ENCODE results near the gene CCDC17.
"Not testable (repeated sequence)": the region's sequence is repeated elsewhere in the genome, so short reads cannot be mapped to it uniquely, and the experiment has no call there.

CCDC17 gene

DNA sequence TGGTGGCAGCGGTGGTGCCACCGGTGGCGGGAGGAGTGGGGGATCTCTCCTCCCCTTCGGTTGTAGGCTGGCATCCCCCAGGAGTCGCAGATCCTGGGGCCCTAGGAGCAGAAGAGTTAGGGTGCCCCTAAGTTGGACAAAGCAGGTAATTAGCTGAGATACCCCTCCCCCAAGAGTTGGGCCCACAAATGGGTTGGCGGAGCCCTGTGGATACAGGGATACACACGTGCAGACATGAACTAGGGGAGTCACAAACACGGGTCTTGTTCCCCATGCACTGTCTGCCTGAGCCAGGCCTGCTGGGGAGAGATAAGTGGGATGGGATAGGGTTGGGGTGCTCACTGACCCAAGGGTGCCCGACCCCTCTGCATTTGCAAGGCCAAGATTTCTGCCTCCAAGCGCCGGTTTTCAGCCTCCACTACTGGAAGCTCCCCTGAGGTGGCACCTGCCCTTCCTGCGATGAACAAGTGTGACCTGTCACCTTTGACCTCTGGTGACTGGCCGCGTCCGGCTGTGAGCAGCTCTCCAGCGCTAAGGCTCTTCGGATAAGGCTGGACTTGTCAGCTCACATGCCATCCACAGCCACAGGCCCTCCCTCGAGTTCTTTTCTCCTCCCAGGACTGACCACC, 1.8 kb downstream of the CCDC17 start:
- FAIRE-seq = no peak
- DNase-seq (ENCODE audit: low spot score) = no peak

- DNase-seq (ENCODE audit: low spot score) (no peak), FAIRE-seq (no peak)
Observed at GRCh38 chr1:45621501-45621836, 2.4 kb downstream of the CCDC17 start.

GRCh38 chr1:45620588-45621500, 3.0 kb downstream of the CCDC17 start:
- DNase-seq (ENCODE audit: low spot score) (no peak), FAIRE-seq (no peak)

DNA sequence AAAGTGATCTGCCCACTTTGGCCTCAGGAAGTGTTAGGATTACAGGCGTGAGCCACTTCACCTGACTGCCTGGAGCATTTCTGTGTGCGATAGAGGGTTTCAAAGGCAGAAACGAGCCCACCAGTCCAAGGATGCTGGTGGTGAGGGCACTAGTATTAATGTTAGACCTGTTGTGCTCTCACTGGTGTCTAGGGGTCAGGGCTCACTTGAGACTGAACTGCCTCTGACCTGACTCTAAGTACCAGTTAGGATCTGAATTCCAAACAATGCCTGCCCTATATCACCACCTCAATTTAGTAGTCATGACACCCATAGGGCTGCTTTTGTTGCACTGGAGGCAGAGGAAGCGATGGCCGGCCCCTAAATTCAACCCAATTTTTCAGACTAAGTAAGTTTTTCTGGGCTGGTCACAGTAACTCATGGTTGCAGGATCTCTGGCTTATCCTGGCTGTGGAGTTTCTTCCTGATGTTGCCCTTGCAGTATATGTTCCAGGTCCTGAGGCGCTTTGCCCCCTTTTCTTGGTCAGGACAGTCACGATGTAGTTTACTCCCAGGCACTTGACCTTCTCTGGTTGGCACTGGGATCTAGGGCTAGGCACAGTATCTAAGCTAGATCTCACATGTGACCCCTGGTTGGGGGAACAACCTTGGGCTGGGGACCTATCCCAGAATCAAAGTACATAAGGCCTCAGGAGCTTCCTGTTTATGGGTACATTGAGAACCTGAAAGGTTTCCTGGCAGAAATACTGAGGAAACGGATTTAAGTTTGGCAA, 4.5 kb downstream of the CCDC17 start:
- no peak for FAIRE-seq

DNA sequence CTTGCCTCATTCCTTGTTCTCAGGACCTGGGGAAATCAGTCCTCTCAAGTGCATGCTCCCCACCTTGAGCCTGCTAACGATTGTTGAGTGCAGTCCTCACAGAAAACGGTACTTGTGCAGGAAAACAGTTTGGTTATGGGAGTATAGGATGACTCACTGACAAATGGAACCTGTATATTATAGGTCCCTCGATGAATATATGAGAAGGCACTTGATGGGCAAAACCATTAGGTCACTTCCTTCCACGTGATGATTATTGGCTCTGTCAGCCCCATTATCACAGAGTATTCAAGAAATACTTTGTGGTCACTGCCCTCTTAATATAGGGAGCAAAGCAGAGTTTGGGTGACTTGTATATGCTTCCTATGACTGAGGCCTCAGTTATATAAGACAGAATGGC, 6.2 kb downstream of the CCDC17 start:
- DNase-seq (ENCODE audit: low spot score) (no peak), FAIRE-seq (no peak)

More for the DNA sequence above, 4.5 kb downstream of the CCDC17 start:
- no peak for DNase-seq (ENCODE audit: low spot score)

- no peak for FAIRE-seq
Observed at GRCh38 chr1:45615885-45616284, 8.0 kb downstream of the CCDC17 start.

GRCh38 chr1:45612941-45613579, 10.8 kb downstream of the CCDC17 start:
- FAIRE-seq = no peak
- DNase-seq (ENCODE audit: low spot score) = no peak

More at GRCh38 chr1:45615885-45616284, 8.0 kb downstream of the CCDC17 start:
- no peak for DNase-seq (ENCODE audit: low spot score)

DNA sequence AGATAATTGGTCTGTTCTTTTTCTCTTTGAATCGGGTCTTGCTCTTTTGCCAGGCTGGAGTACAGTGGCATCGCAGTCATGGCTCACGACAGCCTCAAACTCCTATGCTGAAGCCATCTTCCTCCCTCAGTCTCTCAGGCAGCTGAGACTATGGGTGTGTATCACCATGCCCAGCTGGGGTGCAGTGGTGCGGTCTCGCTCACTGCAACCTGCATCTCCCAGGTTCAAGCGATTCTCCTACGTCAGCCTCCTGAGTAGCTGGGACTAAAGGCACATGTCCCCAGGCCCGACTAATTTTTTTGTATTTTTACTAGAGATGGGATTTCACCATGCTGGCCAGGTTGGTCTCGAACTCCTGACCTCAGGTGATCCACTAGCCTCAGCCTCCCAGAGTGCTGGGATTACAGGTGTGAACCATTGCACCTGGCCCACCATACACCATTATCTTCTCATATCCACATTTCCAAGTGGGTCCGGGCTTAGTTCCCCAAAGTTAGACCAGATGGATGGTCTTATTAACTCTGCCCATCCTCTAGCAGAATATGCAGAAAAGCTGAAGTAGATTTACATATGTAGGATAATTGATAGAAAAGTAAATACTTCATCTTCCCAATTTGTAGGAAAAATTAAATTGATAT, 13.1 kb downstream of the CCDC17 start:
- FAIRE-seq = no peak
- DNase-seq (ENCODE audit: low spot score) = no peak

GRCh38 chr1:45608175-45609156, 15.4 kb downstream of the CCDC17 start:
- FAIRE-seq = no peak
- DNase-seq (ENCODE audit: low spot score) = no peak

DNA sequence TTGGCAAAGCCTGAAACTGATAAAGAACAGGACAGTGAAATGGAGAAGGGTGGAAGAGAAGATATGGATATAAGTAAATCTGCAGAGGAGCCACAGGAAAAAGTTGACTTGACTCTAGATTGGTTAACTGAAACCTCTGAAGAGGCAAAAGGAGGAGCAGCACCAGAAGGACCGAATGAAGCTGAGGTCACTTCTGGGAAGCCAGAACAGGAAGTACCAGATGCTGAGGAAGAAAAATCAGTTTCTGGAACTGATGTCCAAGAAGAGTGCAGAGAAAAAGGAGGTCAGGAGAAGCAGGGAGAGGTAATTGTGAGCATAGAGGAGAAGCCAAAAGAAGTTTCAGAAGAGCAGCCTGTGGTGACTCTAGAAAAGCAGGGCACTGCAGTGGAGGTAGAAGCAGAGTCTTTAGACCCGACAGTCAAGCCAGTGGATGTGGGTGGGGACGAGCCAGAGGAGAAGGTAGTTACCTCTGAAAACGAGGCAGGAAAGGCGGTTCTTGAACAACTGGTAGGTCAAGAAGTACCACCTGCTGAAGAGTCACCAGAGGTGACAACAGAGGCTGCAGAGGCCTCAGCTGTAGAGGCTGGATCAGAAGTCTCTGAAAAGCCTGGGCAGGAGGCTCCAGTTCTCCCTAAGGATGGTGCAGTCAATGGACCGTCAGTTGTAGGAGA, 16.3 kb downstream of the CCDC17 start:
- DNase-seq (ENCODE audit: low spot score) (no peak), FAIRE-seq (no peak)

DNA sequence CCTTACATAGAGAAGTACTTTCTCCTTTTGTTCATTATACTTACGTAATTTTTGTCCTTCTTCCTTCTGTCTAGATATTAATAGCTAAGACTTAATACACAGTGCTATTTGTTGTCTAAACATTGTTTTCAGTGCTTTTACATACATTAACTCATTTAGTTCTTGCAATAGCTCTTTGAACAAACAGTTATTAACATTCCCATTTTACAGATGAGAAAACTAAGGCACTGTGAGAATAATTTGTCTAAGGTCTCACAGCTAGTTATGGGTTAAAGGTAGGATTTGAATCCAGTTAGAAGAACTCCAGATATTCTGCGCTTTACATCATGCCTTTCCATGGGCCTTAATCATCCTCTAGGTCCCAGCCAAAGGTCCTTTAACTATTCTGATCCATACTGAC, 19.6 kb downstream of the CCDC17 start:
- DNase-seq (ENCODE audit: low spot score) = no peak
- no peak for FAIRE-seq

GRCh38 chr1:45596765-45597164, 27.1 kb downstream of the CCDC17 start:
- FAIRE-seq; DNase-seq (ENCODE audit: low spot score): not testable (repeated sequence)

DNA sequence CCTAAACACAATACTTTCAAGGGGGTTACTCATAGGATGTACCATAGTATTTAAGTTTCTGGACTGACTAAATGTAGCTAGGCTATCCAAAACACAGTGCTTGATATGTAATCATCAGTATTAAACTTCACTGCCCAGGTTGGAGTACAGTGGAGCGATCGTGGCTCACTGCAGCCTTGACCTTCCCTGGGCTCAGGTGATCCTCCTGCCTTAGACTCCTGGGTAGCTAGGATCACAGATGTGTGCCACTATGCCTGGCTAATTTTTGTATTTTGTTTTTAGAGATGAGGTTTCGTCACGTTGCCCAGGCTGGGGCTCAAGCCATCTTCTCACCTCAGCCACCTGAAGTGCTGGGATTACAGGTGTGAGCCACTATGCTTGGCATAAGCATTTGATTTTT, 29.4 kb downstream of the CCDC17 start:
- FAIRE-seq (no peak), DNase-seq (ENCODE audit: low spot score) (no peak)

DNA sequence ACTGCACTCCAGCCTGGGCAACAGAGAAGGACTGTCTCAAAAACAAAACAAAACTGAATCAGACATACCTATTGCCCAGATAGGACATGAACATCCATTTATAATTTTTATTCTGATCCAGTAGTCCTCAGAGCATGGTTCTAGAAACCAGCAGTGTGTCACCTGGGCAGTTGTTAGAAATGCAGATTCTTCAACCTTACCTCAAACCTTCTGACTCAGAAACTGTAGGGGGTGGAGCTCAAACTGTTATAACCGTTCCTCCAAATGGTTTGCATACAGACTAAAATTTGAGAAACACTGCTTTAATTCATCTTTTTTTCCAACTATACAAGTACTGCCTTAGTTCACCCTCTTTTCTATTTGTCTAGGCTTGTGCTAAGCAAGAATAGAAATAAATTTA, 34.0 kb downstream of the CCDC17 start:
- DNase-seq (ENCODE audit: low spot score) = peak; percentile 29
- FAIRE-seq = peak; percentile 40

DNA sequence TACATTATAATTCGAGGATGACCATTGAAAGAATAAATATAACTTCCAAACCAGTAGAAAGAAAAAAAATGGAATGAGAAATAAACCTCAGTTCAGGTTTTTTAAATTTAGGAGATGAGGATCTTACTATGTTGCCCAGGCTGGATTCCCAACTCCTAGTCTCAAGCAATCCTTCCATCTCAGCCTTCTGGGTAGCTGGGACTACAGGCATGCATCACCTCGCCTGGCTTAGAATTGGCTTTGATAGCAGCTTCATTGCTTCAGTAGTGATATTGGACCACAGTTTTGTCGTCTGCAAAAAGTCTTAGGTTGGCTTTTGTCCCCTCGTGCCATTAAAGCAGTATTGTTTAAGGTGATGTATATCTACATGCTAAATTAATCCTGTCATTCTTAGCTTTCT, 37.1 kb downstream of the CCDC17 start:
- FAIRE-seq (no peak), DNase-seq (ENCODE audit: low spot score) (no peak)

DNA sequence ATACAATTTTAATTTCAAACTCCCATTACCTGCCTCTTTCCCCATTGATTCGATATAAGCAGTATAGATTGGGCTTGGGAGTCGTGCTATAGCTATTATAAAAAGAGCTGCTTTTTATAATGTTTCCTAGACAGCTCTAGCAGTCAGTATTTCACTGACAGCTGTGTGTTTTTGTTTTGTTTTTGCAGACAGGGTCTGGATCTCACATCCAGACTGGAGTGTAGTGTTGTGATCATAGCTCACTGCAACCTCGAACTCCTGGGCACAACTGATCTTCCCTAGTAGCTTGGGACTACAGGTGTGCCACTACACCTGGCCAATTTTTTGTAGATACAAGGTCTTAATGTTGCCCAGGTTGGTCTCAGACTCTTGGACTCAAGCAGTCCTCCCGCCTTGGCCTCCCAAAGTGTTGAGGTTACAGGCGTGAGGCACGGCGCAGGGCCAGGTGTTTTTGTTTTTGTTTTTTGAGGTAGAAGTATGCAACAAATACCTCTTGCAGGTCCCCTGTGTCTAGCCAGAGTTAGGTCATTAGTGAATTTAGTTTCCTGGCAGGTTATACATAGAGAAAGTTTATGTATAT, 38.3 kb downstream of the CCDC17 start:
- FAIRE-seq = no peak

DNA sequence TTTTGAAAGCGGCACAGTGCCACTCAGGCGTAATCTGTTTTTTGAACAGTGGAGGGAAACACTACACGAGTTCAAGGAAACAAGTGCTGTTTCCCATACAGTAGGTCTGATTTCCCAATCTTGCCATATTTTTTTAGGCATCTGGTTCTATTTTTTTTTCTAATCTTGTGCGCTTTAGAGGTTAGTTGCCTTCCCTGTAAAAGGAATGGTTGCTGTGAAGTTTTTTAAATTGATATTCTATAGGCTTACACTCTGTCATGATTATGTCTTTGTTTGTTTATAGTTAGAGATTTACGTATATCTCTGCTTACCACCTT, 38.8 kb downstream of the CCDC17 start:
- DNase-seq (ENCODE audit: low spot score) (no peak), FAIRE-seq (no peak)

More for the DNA sequence above, 38.3 kb downstream of the CCDC17 start:
- DNase-seq (ENCODE audit: low spot score) = no peak

DNA sequence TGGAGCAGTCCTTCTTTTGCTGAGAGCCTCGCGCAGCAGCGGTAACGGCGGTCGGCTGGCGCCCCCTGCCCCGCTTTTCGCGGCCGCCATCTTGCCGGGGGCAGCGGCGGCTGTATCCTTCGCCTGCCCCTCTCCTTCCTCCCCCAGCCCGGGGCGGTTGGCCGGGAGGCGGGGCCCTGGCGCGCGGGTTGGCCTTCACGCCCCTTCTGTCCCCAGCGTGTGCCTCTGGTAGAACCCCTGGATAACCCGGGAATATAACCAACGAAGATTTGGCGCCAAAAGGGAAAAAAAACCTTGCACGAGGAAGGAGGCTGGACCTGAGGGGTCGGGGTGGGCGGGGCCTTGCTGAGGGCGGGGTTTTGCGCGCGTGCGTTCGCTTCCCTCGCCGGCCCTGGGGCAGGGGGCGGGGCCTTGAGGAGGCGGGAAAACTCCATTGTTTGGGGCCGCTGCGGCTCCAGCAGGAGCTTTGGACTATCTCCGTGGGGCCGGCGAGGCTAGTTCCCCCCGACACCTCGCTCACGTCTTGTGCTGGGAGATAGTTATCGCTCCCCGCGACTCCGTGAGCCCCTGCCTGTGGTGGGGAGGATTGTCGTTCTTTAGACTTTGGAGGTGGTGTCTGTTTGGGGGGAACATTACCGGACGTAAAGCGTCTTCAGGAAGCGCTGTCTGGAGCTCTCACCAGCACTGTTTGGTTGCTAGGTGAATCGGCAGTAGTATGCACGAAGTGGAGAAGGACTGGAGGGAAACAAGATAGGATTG, 39.3 kb downstream of the CCDC17 start:
- peak; percentile 66 for DNase-seq (ENCODE audit: low spot score)
- no peak for FAIRE-seq
